H1 (cell line): ENCODE results near the gene CASP4. TPM values are rescaled to one million over a fixed set of nuclear protein-coding genes. Genes with fewer than 3 reads are reported as not detected.
"Not testable (repeated sequence)": the region's sequence is repeated elsewhere in the genome, so short reads cannot be mapped to it uniquely, and the experiment has no call there.

Experiments used
- CTCF ChIA-PET: fragments of 300-600 bp; sonication (Branson Sonifier 250); formaldehyde crosslinking; loops from one replicate; lab custom pipeline; 2021; ENCODE audit not compliant: partially characterized antibody; lab: Charles Lee
- POLR2A ChIA-PET: fragments of 300-600 bp; sonication (Branson Sonifier 250); formaldehyde crosslinking; loops from one replicate; lab custom pipeline; 2021; ENCODE audit warnings: inconsistent platforms; ENCODE audit not compliant: partially characterized antibody; lab: Charles Lee
- DNase-seq, 2 experiments: peaks; one replicate each; pipeline versions ENCODE4 v3.0.0 to v3.0.0-alpha.2; 2010 to 2022; ENCODE audit warnings: low spot score in 2 of 2, low read depth in 1 of 2, mixed read lengths in 1 of 2
- FAIRE-seq: peaks from 2 replicates; lab custom pipeline; 2011; peaks lifted over from hg19 to GRCh38; lab: Jason Lieb, UNC
- H2AFZ ChIP-seq: 2 replicates; pipeline ENCODE4 v1.8.1; 2012; ENCODE audit warnings: low read length, inconsistent platforms
- H2AK5ac ChIP-seq: 2 replicates; pipeline ENCODE4 v1.6.1; 2013; ENCODE audit warnings: low read depth, low read length
- H2BK120ac ChIP-seq: replicated peaks from 2 replicates; pipeline ENCODE3; 2013; ENCODE audit warnings: low read depth, low read length, inconsistent platforms
- H2BK12ac ChIP-seq: 2 replicates; pipeline ENCODE4 v1.6.1; 2013; ENCODE audit warnings: low read depth, low read length
- H2BK15ac ChIP-seq: 2 replicates; pipeline ENCODE4 v1.6.1; 2013; ENCODE audit warnings: low read length
- H2BK20ac ChIP-seq: 2 replicates; pipeline ENCODE4 v1.6.1; 2013; ENCODE audit warnings: low read length
- H2BK5ac ChIP-seq: 2 replicates; pipeline ENCODE4 v1.6.1; 2013; ENCODE audit warnings: low read depth, low read length
- H3K14ac ChIP-seq: 2 replicates; pipeline ENCODE4 v1.6.1; 2013; ENCODE audit warnings: inconsistent platforms; ENCODE audit not compliant: insufficient read length
- H3K18ac ChIP-seq: 2 replicates; pipeline ENCODE4 v1.6.1; 2013; ENCODE audit warnings: low read length; ENCODE audit errors: extremely low read depth
- H3K23ac ChIP-seq: 2 replicates; pipeline ENCODE4 v1.6.1; 2013; ENCODE audit warnings: inconsistent platforms; ENCODE audit not compliant: insufficient read length
- H3K23me2 ChIP-seq: 2 replicates; pipeline ENCODE4 v1.6.1; 2013; ENCODE audit warnings: low read depth, low read length
- H3K27ac ChIP-seq: 2 replicates; pipeline ENCODE4 v1.6.1; 2011; ENCODE audit warnings: low read depth, low read length, inconsistent platforms
- H3K27me3 ChIP-seq, 4 experiments: replicated peaks in 1 of 4; 1 replicate in 1 of 4; 2 replicates in 3 of 4; pipeline versions ENCODE4 v1.6.1 to v1.8.1; 2011 to 2013; ENCODE audit warnings: low read length in 3 of 4, mild to moderate bottlenecking in 3 of 4, inconsistent platforms in 2 of 4, mixed read lengths in 2 of 4, moderate library complexity in 1 of 4; ENCODE audit not compliant: control insufficient read depth in 3 of 4, insufficient read depth in 3 of 4; ENCODE audit errors: extremely low read depth in 1 of 4
- H3K36me3 ChIP-seq, 4 experiments: 2 replicates each; pipeline versions ENCODE4 v1.6.1 to v1.8.1; 2011 to 2013; ENCODE audit warnings: mild to moderate bottlenecking in 4 of 4, low read length in 3 of 4, moderate library complexity in 2 of 4, control low read depth in 1 of 4, inconsistent platforms in 1 of 4; ENCODE audit not compliant: insufficient read depth in 4 of 4, control insufficient read depth in 2 of 4
- H3K4ac ChIP-seq: replicated peaks from 2 replicates; pipeline ENCODE3; 2013; ENCODE audit warnings: low read length, low read depth, mixed read lengths, inconsistent platforms; ENCODE audit not compliant: insufficient read length
- H3K4me1 ChIP-seq, 4 experiments: replicated peaks in 1 of 4; 1 replicate in 1 of 4; 2 replicates in 3 of 4; pipeline versions ENCODE4 v1.6.1 to v1.8.1; 2011 to 2013; ENCODE audit warnings: low read length in 3 of 4, inconsistent platforms in 2 of 4, mixed read lengths in 1 of 4; ENCODE audit not compliant: insufficient read depth in 4 of 4, control insufficient read depth in 3 of 4
- H3K4me2 ChIP-seq, 2 experiments: 2 replicates each; pipeline versions ENCODE4 v1.6.1 to v1.8.1; 2011 to 2013; ENCODE audit warnings: low read depth in 2 of 2, low read length in 2 of 2, control low read depth in 1 of 2, inconsistent platforms in 1 of 2, mild to moderate bottlenecking in 1 of 2; ENCODE audit not compliant: insufficient read depth in 1 of 2
- H3K4me3 ChIP-seq, 4 experiments: fragments of 200-600, 300-600 bp in 1 of 4; sonication (generic), shearing (Covaris generic), sonication (Bioruptor Twin) in 1 of 4; 2 replicates each; pipeline versions ENCODE4 v1.5.1 to v1.8.1; 2011 to 2016; ENCODE audit warnings: low read length in 4 of 4, low read depth in 3 of 4, control low read depth in 2 of 4, inconsistent platforms in 2 of 4, mild to moderate bottlenecking in 2 of 4, mixed read lengths in 1 of 4, moderate library complexity in 1 of 4; ENCODE audit not compliant: insufficient read depth in 2 of 4; ENCODE audit errors: extremely low read depth in 1 of 4
- H3K56ac ChIP-seq: replicated peaks from 2 replicates; pipeline ENCODE3; 2013; ENCODE audit warnings: low read depth, mild to moderate bottlenecking, mixed read lengths, low read length, inconsistent platforms; ENCODE audit not compliant: insufficient read length
- H3K79me1 ChIP-seq: 2 replicates; pipeline ENCODE4 v1.6.1; 2013; ENCODE audit warnings: low read depth, low read length, control low read depth
- H3K79me2 ChIP-seq, 2 experiments: 2 replicates each; pipeline versions ENCODE4 v1.6.1 to v1.8.1; 2012 to 2013; ENCODE audit warnings: low read length in 2 of 2, mild to moderate bottlenecking in 2 of 2, inconsistent platforms in 1 of 2; ENCODE audit not compliant: insufficient read depth in 2 of 2, control insufficient read depth in 1 of 2
- H3K9ac ChIP-seq, 4 experiments: replicated peaks in 1 of 4; 1 replicate in 1 of 4; 2 replicates in 3 of 4; pipeline versions ENCODE4 v1.6.1 to v1.8.1; 2011 to 2013; ENCODE audit warnings: low read depth in 3 of 4, low read length in 3 of 4, control low read depth in 2 of 4, mild to moderate bottlenecking in 2 of 4, moderate library complexity in 2 of 4, inconsistent platforms in 1 of 4; ENCODE audit errors: extremely low read depth in 1 of 4
- H3K9me3 ChIP-seq, 2 experiments: 2 replicates each; pipeline versions ENCODE4 v1.6.1 to v1.8.1; 2012 to 2013; ENCODE audit warnings: mild to moderate bottlenecking in 2 of 2, moderate library complexity in 2 of 2, control low read depth in 1 of 2, inconsistent platforms in 1 of 2, low read depth in 1 of 2, low read length in 1 of 2, mixed read lengths in 1 of 2; ENCODE audit not compliant: insufficient read depth in 2 of 2
- H4K20me1 ChIP-seq, 2 experiments: replicated peaks in 1 of 2; 2 replicates each; pipeline versions ENCODE3 to v1.8.1; 2011 to 2013; ENCODE audit warnings: inconsistent platforms in 2 of 2, low read length in 2 of 2, mild to moderate bottlenecking in 1 of 2; ENCODE audit not compliant: insufficient read depth in 2 of 2, control insufficient read depth in 1 of 2
- H4K5ac ChIP-seq: 2 replicates; pipeline ENCODE4 v1.6.1; 2013; ENCODE audit warnings: low read length, low read depth, mixed read lengths, inconsistent platforms; ENCODE audit not compliant: insufficient read length
- H4K8ac ChIP-seq: 2 replicates; pipeline ENCODE4 v1.8.0; 2013; ENCODE audit warnings: mild to moderate bottlenecking, moderate library complexity, low read length, inconsistent platforms; ENCODE audit not compliant: insufficient read depth; ENCODE audit errors: extremely low read depth
- H4K91ac ChIP-seq: replicated peaks from 2 replicates; pipeline ENCODE3; 2013; ENCODE audit warnings: low read length, mixed read lengths, inconsistent platforms; ENCODE audit not compliant: insufficient read length
- WGBS, 2 experiments: shearing (Covaris generic) in 1 of 2; methylation state at CpG; one replicate each; pipeline versions ENCODE4 v1.1.6 to v1.1.7; 2013 to 2015; ENCODE audit warnings: low lambda C conversion rate in 2 of 2, mixed read lengths in 2 of 2, inconsistent platforms in 1 of 2, low coverage in 1 of 2, missing lambda C conversion rate in 1 of 2; ENCODE audit not compliant: insufficient replicate concordance in 2 of 2, insufficient coverage in 1 of 2, insufficient read length in 1 of 2; ENCODE audit errors: extremely low coverage in 1 of 2, missing lambda C conversion rate in 1 of 2; 5-methylcytosine and 5-hydroxymethylcytosine counted together
- polyA plus RNA-seq, 7 experiments: library from polyadenylated mRNA; depleted of rRNA in 3 of 7; stranded (reverse) in 5 of 7; unstranded in 2 of 7; fragments of >200 nt in 5 of 7; fragments of 200-250 nt in 2 of 7; gene quantifications; 1 replicate in 5 of 7; 2 replicates in 1 of 7; 4 replicates in 1 of 7; pipeline versions ENCODE4 v1.2.1 to v1.2.3, GENCODE V29; 2011 to 2013; ENCODE audit warnings: missing spikeins in 2 of 7, mixed read lengths in 2 of 7
- total RNA-seq: library from RNA; stranded (reverse); fragmentation: NEBNext Ultra II Directional; extraction: Animal tissue kit (Norgen Biotek cat#: 25700); gene quantifications from 2 replicates; pipeline ENCODE4 v1.2.1, GENCODE V29; 2021

Gene CASP4
- total and polyA plus RNA-seq, 2 of the 8 experiments (the other 6 are each of a cell fraction or from before 2014, with no cell fraction given) = 0.09 TPM; not detected in 1

GRCh38 chr11:104934073-104934472 lies 34.3 kb downstream of the CASP4 start:
- POLR2A ChIA-PET, H3K4me3 ChIP-seq, H3K36me3 ChIP-seq, H3K23ac ChIP-seq, H3K79me1 ChIP-seq, H3K79me2 ChIP-seq, H3K14ac ChIP-seq, H3K27me3 ChIP-seq, DNase-seq, H3K4ac ChIP-seq, H3K9me3 ChIP-seq, H3K9ac ChIP-seq, H4K20me1 ChIP-seq, H4K91ac ChIP-seq, H2BK15ac ChIP-seq, FAIRE-seq, H4K8ac ChIP-seq, H4K5ac ChIP-seq, H3K56ac ChIP-seq, H3K4me2 ChIP-seq, H2AFZ ChIP-seq, H3K23me2 ChIP-seq, H3K4me1 ChIP-seq, H3K18ac ChIP-seq, H2BK12ac ChIP-seq, H2BK5ac ChIP-seq, H2BK120ac ChIP-seq, H2BK20ac ChIP-seq, H3K27ac ChIP-seq, H2AK5ac ChIP-seq: not testable (repeated sequence)
- CTCF ChIA-PET = interaction anchor here (2.6 kb wide), 1 partner anchor 12 kb away, joined by 8 read pairs; no protein-coding TSS in a partner anchor
- 95% methylated on average over 3 of the region's 3 CpGs; no CpG with 5 or more reads in 1 of the 2 experiments for WGBS, 2 experiments
